ENCODE results near the gene B3GNT8. TPM values are rescaled to one million over a fixed set of nuclear protein-coding genes. Genes with fewer than 3 reads are reported as not detected.

B3GNT8 gene
- total and polyA plus RNA-seq, 4 donors, result 0.50 to 7.8 (median 1.8) TPM

- Histone ChIP-seq H3K9me3 (ENCODE audit: control insufficient read depth, insufficient read depth, low read length) (no peaks in the 10 kb centered on the region), H3K4me1 (ENCODE audit: control insufficient read depth, insufficient read depth, low read length) (peaks cover 13% of the 10 kb centered on the region), H3K27me3 (ENCODE audit: control insufficient read depth, insufficient read depth, low read length) (no peaks in the 10 kb centered on the region), H3K27ac (ENCODE audit: low read depth, low read length) (peak overlapping the region; percentile 15), H3K4me3 (ENCODE audit: low read depth, low read length) (no peak overlapping the region), H3K36me3 (ENCODE audit: control insufficient read depth, insufficient read depth, low read length) (peaks cover 76% of the 10 kb centered on the region)
- WGBS (ENCODE audit: insufficient coverage), result 24% methylated on average over 21 of the region's 23 CpGs
- peak in 1 of 6 donors; percentile 40 for DNase-seq (ENCODE audit: low read depth in 4 of 6, low spot score in 6 of 6)
Observed at GRCh38 chr19:41427647-41428480, 690 bp upstream of the B3GNT8 start.

GRCh38 chr19:41426116-41426841, 895 bp downstream of the B3GNT8 start:
- H3K36me3 ChIP-seq (ENCODE audit: control insufficient read depth, insufficient read depth, low read length), result peaks cover 76% of the 10 kb centered on the region
- no peak for DNase-seq (ENCODE audit: low read depth in 4 of 6, low spot score in 6 of 6)
- WGBS (ENCODE audit: insufficient coverage), result 84% methylated on average over 32 of the region's 36 CpGs
- no peak overlapping the region for H3K4me3 ChIP-seq (ENCODE audit: low read depth, low read length)
- H3K9me3 ChIP-seq (ENCODE audit: control insufficient read depth, insufficient read depth, low read length), result no peaks in the 10 kb centered on the region
- no peak overlapping the region for H3K27ac ChIP-seq (ENCODE audit: low read depth, low read length)
- no peaks in the 10 kb centered on the region for H3K27me3 ChIP-seq (ENCODE audit: control insufficient read depth, insufficient read depth, low read length)
- peaks cover 9% of the 10 kb centered on the region for H3K4me1 ChIP-seq (ENCODE audit: control insufficient read depth, insufficient read depth, low read length)

GRCh38 chr19:41425174-41426115, 1.7 kb downstream of the B3GNT8 start:
- no peak overlapping the region for H3K27ac ChIP-seq (ENCODE audit: low read depth, low read length)
- peaks cover 8% of the 10 kb centered on the region for H3K4me1 ChIP-seq (ENCODE audit: control insufficient read depth, insufficient read depth, low read length)
- H3K4me3 ChIP-seq (ENCODE audit: low read depth, low read length), result no peak overlapping the region
- no peaks in the 10 kb centered on the region for H3K9me3 ChIP-seq (ENCODE audit: control insufficient read depth, insufficient read depth, low read length)
- no peak for DNase-seq (ENCODE audit: low read depth in 4 of 6, low spot score in 6 of 6)
- WGBS (ENCODE audit: insufficient coverage), result 93% methylated on average over 27 of the region's 28 CpGs
- H3K36me3 ChIP-seq (ENCODE audit: control insufficient read depth, insufficient read depth, low read length), result peaks cover 76% of the 10 kb centered on the region
- H3K27me3 ChIP-seq (ENCODE audit: control insufficient read depth, insufficient read depth, low read length), result no peaks in the 10 kb centered on the region

- 93% methylated on average over 18 of the region's 21 CpGs for WGBS (ENCODE audit: insufficient coverage)
- peaks cover 84% of the 10 kb centered on the region for H3K36me3 ChIP-seq (ENCODE audit: control insufficient read depth, insufficient read depth, low read length)
- no peak for DNase-seq (ENCODE audit: low read depth in 4 of 6, low spot score in 6 of 6)
- no peaks in the 10 kb centered on the region for H3K9me3 ChIP-seq (ENCODE audit: control insufficient read depth, insufficient read depth, low read length)
- no peaks in the 10 kb centered on the region for H3K27me3 ChIP-seq (ENCODE audit: control insufficient read depth, insufficient read depth, low read length)
- no peak overlapping the region for H3K27ac ChIP-seq (ENCODE audit: low read depth, low read length)
- peaks cover 8% of the 10 kb centered on the region for H3K4me1 ChIP-seq (ENCODE audit: control insufficient read depth, insufficient read depth, low read length)
- H3K4me3 ChIP-seq (ENCODE audit: low read depth, low read length), result no peak overlapping the region
Observed at GRCh38 chr19:41424335-41425173, 2.6 kb downstream of the B3GNT8 start.

GRCh38 chr19:41422955-41423354, 4.2 kb downstream of the B3GNT8 start:
- H3K4me3 ChIP-seq (ENCODE audit: low read depth, low read length), result no peak overlapping the region
- DNase-seq (ENCODE audit: low read depth in 4 of 6, low spot score in 6 of 6), result no peak
- H3K36me3 ChIP-seq (ENCODE audit: control insufficient read depth, insufficient read depth, low read length), result peaks cover 90% of the 10 kb centered on the region
- WGBS (ENCODE audit: insufficient coverage), result 93% methylated on average over 12 of the region's 12 CpGs
- no peaks in the 10 kb centered on the region for H3K27me3 ChIP-seq (ENCODE audit: control insufficient read depth, insufficient read depth, low read length)
- H3K4me1 ChIP-seq (ENCODE audit: control insufficient read depth, insufficient read depth, low read length), result peaks cover 3% of the 10 kb centered on the region
- no peaks in the 10 kb centered on the region for H3K9me3 ChIP-seq (ENCODE audit: control insufficient read depth, insufficient read depth, low read length)
- no peak overlapping the region for H3K27ac ChIP-seq (ENCODE audit: low read depth, low read length)

- peaks cover 93% of the 10 kb centered on the region for H3K36me3 ChIP-seq (ENCODE audit: control insufficient read depth, insufficient read depth, low read length)
- H3K9me3 ChIP-seq (ENCODE audit: control insufficient read depth, insufficient read depth, low read length), result no peaks in the 10 kb centered on the region
- no peak overlapping the region for H3K4me3 ChIP-seq (ENCODE audit: low read depth, low read length)
- H3K27ac ChIP-seq (ENCODE audit: low read depth, low read length), result no peak overlapping the region
- no peaks in the 10 kb centered on the region for H3K4me1 ChIP-seq (ENCODE audit: control insufficient read depth, insufficient read depth, low read length)
- H3K27me3 ChIP-seq (ENCODE audit: control insufficient read depth, insufficient read depth, low read length), result no peaks in the 10 kb centered on the region
- no peak for DNase-seq (ENCODE audit: low read depth in 4 of 6, low spot score in 6 of 6)
- 91% methylated on average over 16 of the region's 18 CpGs for WGBS (ENCODE audit: insufficient coverage)
Observed at GRCh38 chr19:41422456-41422855, 4.7 kb downstream of the B3GNT8 start.

GRCh38 chr19:41421973-41422372, 5.2 kb downstream of the B3GNT8 start:
- Histone ChIP-seq H3K4me1 (ENCODE audit: control insufficient read depth, insufficient read depth, low read length) (no peaks in the 10 kb centered on the region), H3K27ac (ENCODE audit: low read depth, low read length) (no peak overlapping the region), H3K36me3 (ENCODE audit: control insufficient read depth, insufficient read depth, low read length) (peaks cover 95% of the 10 kb centered on the region), H3K4me3 (ENCODE audit: low read depth, low read length) (no peak overlapping the region), H3K9me3 (ENCODE audit: control insufficient read depth, insufficient read depth, low read length) (no peaks in the 10 kb centered on the region), H3K27me3 (ENCODE audit: control insufficient read depth, insufficient read depth, low read length) (no peaks in the 10 kb centered on the region)
- DNase-seq (ENCODE audit: low read depth in 4 of 6, low spot score in 6 of 6), result no peak
- WGBS (ENCODE audit: insufficient coverage), result 96% methylated on average over 17 of the region's 20 CpGs

- Histone ChIP-seq H3K4me3 (ENCODE audit: low read depth, low read length) (no peak overlapping the region), H3K27me3 (ENCODE audit: control insufficient read depth, insufficient read depth, low read length) (no peaks in the 10 kb centered on the region), H3K36me3 (ENCODE audit: control insufficient read depth, insufficient read depth, low read length) (peaks cover 96% of the 10 kb centered on the region), H3K9me3 (ENCODE audit: control insufficient read depth, insufficient read depth, low read length) (no peaks in the 10 kb centered on the region), H3K4me1 (ENCODE audit: control insufficient read depth, insufficient read depth, low read length) (no peaks in the 10 kb centered on the region), H3K27ac (ENCODE audit: low read depth, low read length) (no peak overlapping the region)
- DNase-seq (ENCODE audit: low read depth in 4 of 6, low spot score in 6 of 6), result no peak
- WGBS (ENCODE audit: insufficient coverage), result 89% methylated on average over 6 of the region's 6 CpGs
Observed at GRCh38 chr19:41421314-41421713, 5.9 kb downstream of the B3GNT8 start.
